Measurements from ENCODE around the gene STAU1.

Gene STAU1

DNA sequence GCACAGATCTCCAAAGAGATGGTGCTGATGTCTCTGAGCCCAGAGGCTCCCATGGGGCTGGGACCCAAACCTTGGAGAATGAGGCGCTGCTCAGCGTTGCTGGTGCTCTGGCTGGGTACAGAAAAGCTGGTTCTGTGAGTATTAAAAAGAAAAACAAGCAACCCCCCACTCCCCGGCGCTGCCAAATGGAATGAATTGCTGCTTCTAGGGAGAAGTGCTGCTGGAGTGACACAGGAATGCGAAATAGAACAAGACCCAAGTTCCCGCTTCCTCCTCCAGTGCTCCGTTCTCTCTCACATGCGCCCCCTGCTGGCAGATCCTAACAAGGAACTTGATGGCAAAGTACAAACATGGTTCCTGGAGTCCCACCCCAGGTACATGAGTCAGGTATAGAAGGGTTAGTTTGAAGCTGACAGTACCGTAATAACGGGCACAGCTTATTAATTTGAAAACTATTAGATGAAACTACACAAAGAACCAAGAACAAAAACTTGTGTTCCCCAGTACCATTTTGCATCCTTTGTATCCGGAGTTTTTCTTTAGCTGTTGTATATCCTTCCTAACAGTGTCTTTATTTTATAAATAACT, 29.0 kb upstream of the STAU1 start (continued):
- TF ChIP-seq ZNF324 (tag by site-specific recombination; IDR thresholded peaks at IDR 0.05) (no peak), GLIS1 (tag by site-specific recombination; IDR thresholded peaks at IDR 0.05) (no peak), ZNF785 (tag by site-specific recombination; IDR thresholded peaks at IDR 0.05) (no peak), ZNF175 (tag by site-specific recombination; IDR thresholded peaks at IDR 0.05) (no peak), REPIN1 (tag by site-specific recombination; IDR thresholded peaks at IDR 0.05; ENCODE audit: low read depth) (no peak)

- H3K4me1 ChIP-seq (ENCODE audit: control insufficient read depth, insufficient read depth, low read length) = no peaks in the 10 kb centered on the region
- CTCF ChIA-PET = interaction anchor here (1.7 to 4.4 kb wide), 2 partner anchors 18 to 81 kb away, joined by 7 to 101 read pairs; no protein-coding TSS in a partner anchor
- TF ChIP-seq ZNF133 (tag by site-specific recombination; IDR thresholded peaks at IDR 0.05) (no peak), BCL11A (tag by site-specific recombination; IDR thresholded peaks at IDR 0.05; ENCODE audit: low read depth) (no peak), SP7 (tag by site-specific recombination; IDR thresholded peaks at IDR 0.05) (no peak), ZNF391 (tag by site-specific recombination; IDR thresholded peaks at IDR 0.05; ENCODE audit: borderline replicate concordance, low read depth) (no peak), TCF7L2 (IDR thresholded peaks at IDR 0.05; ENCODE audit: borderline replicate concordance, low read depth, low read length) (no peak), ZBTB17 (tag by site-specific recombination; IDR thresholded peaks at IDR 0.05) (no peak), ZFP41 (tag by site-specific recombination; IDR thresholded peaks at IDR 0.05; ENCODE audit: borderline replicate concordance) (no peak), ZNF138 (tag by site-specific recombination; IDR thresholded peaks at IDR 0.05; ENCODE audit: borderline replicate concordance) (no peak), ZNF501 (tag by site-specific recombination; IDR thresholded peaks at IDR 0.05) (no peak), ZNF354C (tag by site-specific recombination; IDR thresholded peaks at IDR 0.05; ENCODE audit: borderline replicate concordance, low read depth) (no peak), ZNF549 (tag by site-specific recombination; IDR thresholded peaks at IDR 0.05) (no peak), ZNF561 (tag by site-specific recombination; IDR thresholded peaks at IDR 0.05; ENCODE audit: borderline replicate concordance) (no peak), ZBTB20 (tag by site-specific recombination; IDR thresholded peaks at IDR 0.05) (no peak), ZNF19 (tag by site-specific recombination; IDR thresholded peaks at IDR 0.05; ENCODE audit: low read depth) (no peak), ZNF654 (tag by site-specific recombination; IDR thresholded peaks at IDR 0.05; ENCODE audit: low read depth) (no peak), ZNF664 (tag by site-specific recombination; IDR thresholded peaks at IDR 0.05) (no peak)
- TF ChIP-seq, protein P1, sequence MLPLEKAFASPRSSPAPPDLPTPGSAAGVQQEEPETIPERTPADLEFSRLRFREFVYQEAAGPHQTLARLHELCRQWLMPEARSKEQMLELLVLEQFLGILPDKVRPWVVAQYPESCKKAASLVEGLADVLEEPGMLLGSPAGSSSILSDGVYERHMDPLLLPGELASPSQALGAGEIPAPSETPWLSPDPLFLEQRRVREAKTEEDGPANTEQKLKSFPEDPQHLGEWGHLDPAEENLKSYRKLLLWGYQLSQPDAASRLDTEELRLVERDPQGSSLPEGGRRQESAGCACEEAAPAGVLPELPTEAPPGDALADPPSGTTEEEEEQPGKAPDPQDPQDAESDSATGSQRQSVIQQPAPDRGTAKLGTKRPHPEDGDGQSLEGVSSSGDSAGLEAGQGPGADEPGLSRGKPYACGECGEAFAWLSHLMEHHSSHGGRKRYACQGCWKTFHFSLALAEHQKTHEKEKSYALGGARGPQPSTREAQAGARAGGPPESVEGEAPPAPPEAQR (tag by site-specific recombination; IDR thresholded peaks at IDR 0.05) = no peak
- H3K4me3 ChIP-seq (ENCODE audit: low read depth, low read length) = no peak overlapping the region
- POLR2A ChIA-PET = no interaction called here
- H3K9me3 ChIP-seq (ENCODE audit: control insufficient read depth, insufficient read depth, low read depth, low read length) = no peaks in the 10 kb centered on the region
- H3K27ac ChIP-seq (ENCODE audit: extremely low read depth, low read depth, low read length) = no peak overlapping the region
- H3K36me3 ChIP-seq (ENCODE audit: control insufficient read depth in 2 of 2, insufficient read depth in 1 of 2, low read length in 2 of 2) = no peaks in the 10 kb centered on the region
These were observed 27.1 kb upstream of the STAU1 start for GRCh38 chr20:49215232-49215631.

- ChIA-PET POLR2A (no interaction called here), CTCF (interaction anchor here (0.6 to 1.7 kb wide), 4 partner anchors 18 to 82 kb away, joined by 3 to 7 read pairs (median 4); no protein-coding TSS in a partner anchor)
- H3K36me3 ChIP-seq (ENCODE audit: control insufficient read depth in 2 of 2, insufficient read depth in 1 of 2, low read length in 2 of 2) = no peaks in the 10 kb centered on the region
These were observed 26.4 kb upstream of the STAU1 start for GRCh38 chr20:49214571-49214970.

More at GRCh38 chr20:49214571-49214970, 26.4 kb upstream of the STAU1 start:
- TF ChIP-seq ZNF658 (tag by site-specific recombination; IDR thresholded peaks at IDR 0.05) (no peak), ZNF561 (tag by site-specific recombination; IDR thresholded peaks at IDR 0.05; ENCODE audit: borderline replicate concordance) (no peak), ZSCAN4 (tag by site-specific recombination; IDR thresholded peaks at IDR 0.05) (no peak), ZNF521 (tag by site-specific recombination; IDR thresholded peaks at IDR 0.05) (no peak)
- TF ChIP-seq, protein P2, sequence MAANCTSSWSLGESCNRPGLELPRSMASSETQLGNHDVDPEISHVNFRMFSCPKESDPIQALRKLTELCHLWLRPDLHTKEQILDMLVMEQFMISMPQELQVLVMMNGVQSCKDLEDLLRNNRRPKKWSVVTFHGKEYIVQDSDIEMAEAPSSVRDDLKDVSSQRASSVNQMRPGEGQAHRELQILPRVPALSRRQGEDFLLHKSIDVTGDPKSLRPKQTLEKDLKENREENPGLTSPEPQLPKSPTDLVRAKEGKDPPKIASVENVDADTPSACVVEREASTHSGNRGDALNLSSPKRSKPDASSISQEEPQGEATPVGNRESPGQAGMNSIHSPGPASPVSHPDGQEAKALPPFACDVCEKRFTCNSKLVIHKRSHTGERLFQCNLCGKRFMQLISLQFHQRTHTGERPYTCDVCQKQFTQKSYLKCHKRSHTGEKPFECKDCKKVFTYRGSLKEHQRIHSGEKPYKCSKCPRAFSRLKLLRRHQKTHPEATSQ (tag by site-specific recombination; IDR thresholded peaks at IDR 0.05) = no peak
- H3K4me1 ChIP-seq (ENCODE audit: control insufficient read depth, insufficient read depth, low read length) = no peaks in the 10 kb centered on the region
- H3K27ac ChIP-seq (ENCODE audit: extremely low read depth, low read depth, low read length) = no peak overlapping the region
- H3K4me3 ChIP-seq (ENCODE audit: low read depth, low read length) = no peak overlapping the region
- H3K9me3 ChIP-seq (ENCODE audit: control insufficient read depth, insufficient read depth, low read depth, low read length) = no peaks in the 10 kb centered on the region
